ENCODE results near the gene MAGI1.
"Not testable (repeated sequence)": the region's sequence is repeated elsewhere in the genome, so short reads cannot be mapped to it uniquely, and the experiment has no call there.

MAGI1 gene

DNA sequence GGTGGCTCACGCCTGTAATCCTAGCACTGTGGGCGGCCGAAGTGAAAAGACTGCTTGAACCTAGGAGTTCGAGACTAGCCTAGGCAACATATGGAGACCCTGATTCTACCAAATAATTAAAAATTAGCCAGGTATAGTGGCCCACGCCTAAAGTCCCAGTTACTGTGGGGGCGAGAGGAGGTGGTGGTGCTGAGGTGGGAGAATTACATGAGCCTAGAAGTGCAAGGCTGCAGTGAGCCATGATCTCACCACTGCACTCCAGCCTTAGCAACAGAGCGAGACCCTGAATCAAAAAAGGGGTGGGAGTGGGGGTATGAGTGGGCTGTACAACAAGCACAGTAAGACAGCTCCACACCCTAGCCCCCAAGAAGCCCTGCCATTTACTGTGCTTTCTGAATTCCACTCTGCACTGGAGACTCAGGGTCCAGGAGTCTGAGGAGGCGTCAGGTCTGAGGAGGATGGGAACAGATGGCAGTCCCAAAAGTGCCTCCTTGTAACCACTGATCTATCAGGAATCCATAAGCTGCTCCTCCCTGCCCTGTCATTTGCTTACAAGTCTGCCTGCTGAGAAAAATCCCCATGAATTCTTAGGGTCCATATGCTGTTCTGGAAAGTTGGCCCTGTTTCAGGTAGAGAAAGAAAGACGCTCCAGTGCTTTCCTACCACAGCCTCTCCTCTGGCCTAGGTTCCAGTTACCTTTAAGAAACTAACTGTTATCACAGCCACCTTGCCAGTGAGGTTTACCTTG, 171.1 kb downstream of the MAGI1 start:
- DNase-seq, result no peak

DNA sequence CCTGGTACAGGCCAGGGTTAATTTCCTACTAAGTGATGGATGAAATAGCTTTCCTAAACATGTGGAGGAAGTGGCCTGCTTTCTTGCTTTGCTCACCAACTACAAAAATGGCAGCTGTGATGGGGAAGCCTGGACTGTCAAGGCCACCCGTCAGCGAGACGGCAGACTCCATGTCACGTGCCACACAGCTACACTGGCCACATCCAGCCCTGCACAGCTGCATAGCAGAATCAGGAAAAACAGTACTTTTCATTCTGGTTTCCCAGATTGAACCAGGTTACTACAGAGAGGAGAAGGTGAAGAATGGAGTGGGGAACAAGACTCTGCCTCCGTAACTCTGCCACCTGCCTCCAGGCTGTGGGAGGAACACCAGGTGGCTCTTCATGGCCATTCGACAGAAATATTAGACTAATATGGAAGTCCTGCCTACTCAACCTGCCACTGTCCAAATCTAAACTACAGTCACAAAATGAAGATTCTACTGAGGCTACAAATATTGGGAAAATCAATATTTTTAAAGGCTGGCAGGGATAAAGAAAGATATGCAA, 174.3 kb downstream of the MAGI1 start:
- DNase-seq, result no peak

DNA sequence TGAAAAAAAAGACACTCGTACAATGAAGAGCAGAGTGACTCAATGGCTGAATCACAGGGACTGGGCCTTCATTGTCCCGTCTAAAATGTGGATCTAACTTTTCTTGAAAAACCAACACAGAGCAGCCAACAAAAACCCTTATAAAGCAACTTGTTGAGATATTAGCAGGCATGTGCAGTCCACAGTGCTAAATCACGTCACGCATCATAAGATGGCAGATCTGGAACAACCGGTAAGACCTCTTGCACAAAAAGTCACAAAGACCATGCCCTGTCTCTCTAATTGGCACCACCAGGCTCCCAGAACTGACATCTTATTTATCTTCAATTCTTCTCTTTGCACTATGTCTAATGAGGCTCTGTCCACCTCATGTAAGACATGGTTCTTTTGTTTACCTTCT, 177.0 kb downstream of the MAGI1 start:
- DNase-seq, result no peak

GRCh38 chr3:65859612-65860011, 179.1 kb downstream of the MAGI1 start:
- DNase-seq, result not testable (repeated sequence)

DNA sequence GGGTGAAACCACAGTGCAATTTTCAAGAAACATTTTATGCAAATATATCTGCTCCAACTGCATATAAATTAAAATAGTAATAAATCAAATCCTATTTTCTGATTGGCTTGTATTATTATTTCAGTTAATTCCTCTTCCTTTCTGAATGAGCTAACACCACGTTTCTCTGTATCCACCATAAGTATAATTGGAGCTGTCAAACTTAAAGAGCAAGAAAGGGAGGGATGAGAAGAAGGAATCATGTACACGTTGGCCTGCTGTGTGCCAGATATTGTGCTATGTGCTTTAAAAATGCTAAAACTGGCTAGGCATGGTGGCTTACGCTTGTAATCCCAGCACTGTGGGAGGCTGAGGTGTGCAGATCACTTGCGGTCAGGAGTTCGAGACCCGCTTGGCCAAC, 180.0 kb downstream of the MAGI1 start:
- DNase-seq, result no peak

DNA sequence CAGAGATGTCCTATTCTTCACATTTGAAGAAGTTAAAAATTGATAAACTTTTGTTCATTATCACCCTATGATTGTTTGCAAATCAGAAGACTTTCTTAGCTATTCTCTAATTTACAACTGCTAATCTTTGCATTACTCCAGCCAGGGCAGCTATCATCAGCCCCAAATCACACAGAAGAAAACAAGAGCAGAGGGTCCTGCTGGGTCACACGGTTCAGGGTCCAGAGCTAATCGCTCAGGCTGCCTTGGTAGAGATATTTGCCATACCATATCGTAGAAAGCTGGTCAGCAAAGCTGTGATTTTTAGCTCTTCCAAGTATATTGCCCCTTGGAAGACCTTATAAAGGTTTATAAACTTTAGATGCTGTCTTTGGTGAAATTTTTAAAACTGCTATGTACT, 181.4 kb downstream of the MAGI1 start:
- DNase-seq, result no peak

- DNase-seq, result no peak
Observed at GRCh38 chr3:65856907-65857306, 181.8 kb downstream of the MAGI1 start.

- DNase-seq, result peak; percentile 49
Observed at GRCh38 chr3:65855370-65856100, 183.2 kb downstream of the MAGI1 start.

- DNase-seq, result no peak
Observed at GRCh38 chr3:65854606-65855304, 184.0 kb downstream of the MAGI1 start.

DNA sequence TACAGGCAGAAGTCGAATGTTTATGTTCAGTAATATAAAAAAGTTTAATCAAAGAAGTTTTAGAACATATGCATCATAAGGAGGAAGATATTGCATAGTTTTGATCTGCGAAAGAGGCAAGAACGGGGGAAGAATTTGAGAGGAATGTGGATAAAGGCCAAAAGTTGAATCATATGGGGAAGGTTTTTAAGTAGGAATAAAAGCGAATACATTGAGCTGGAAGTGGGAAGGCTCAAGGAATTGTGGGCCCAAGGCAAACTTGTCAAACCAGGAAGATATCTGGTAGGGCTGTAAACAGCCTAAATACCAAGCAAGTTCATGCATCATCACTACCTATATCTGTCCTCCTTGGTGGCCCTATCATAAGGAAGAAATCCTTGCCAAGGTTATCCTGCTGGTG, 186.9 kb downstream of the MAGI1 start:
- DNase-seq, result peak; percentile 92

DNA sequence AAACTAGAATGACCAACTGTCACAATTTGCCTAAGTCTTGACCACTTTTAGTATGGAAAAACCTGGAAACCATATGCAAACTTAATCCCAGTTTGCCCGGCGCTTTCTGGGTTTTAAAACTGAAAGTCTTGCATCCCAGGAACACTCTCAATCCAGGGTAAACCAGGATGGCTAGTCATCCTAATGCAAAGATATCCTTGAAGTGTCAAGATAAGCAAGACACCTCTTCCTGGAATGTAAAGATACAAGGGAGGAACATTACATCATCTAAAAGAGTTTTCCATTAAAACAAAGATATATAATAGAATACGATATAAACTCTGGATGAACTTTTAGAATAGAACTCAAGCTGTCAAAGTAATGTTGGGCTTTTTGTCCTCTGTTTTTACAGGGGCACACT, 188.5 kb downstream of the MAGI1 start:
- DNase-seq, result no peak

- peak; percentile 60 for DNase-seq
Observed at GRCh38 chr3:65848024-65848423, 190.7 kb downstream of the MAGI1 start.

DNA sequence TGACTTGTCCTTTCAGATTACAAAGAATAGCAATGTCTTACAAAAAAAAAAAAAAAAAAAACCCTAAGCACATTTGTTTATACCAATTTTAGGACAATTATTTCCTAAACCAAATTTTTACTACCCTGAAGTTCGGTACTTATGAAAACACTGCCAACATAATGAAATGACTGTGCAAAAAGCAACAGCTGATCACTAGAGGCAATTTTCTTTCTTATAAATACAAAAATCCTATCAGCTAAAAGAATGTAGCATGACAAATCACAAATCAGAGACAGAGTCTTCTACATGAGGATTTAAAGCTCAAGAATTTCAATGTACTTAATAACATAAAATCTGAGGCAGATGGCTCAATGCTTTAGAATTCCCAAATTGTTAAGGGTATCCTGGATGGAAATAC, 191.8 kb downstream of the MAGI1 start:
- peak; percentile 18 for DNase-seq

GRCh38 chr3:65844370-65844769, 194.3 kb downstream of the MAGI1 start:
- no peak for DNase-seq

DNA sequence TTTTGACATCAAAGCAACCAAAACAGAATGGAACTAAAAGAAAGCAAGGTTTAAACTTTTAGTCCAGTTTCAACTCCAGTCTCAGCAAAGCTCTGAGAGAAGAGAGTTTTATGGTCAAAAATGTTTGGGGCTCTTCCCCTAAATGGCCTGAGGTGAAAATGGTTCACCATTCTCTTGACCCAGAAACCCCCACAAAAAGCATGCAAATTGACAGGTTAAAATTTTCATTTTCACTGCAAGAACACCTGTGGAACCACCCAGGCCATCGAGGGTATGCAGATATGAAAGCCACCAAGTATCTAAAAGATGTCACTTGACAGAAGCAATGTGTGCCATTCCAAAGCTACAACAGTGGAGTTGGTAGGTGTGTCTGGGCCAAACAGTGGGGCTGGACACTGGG, 195.0 kb downstream of the MAGI1 start:
- DNase-seq, result no peak

- no peak for DNase-seq
Observed at GRCh38 chr3:65837604-65838003, 201.1 kb downstream of the MAGI1 start.

- peak; percentile 51 for DNase-seq
Observed at GRCh38 chr3:65836047-65836446, 202.7 kb downstream of the MAGI1 start.

DNA sequence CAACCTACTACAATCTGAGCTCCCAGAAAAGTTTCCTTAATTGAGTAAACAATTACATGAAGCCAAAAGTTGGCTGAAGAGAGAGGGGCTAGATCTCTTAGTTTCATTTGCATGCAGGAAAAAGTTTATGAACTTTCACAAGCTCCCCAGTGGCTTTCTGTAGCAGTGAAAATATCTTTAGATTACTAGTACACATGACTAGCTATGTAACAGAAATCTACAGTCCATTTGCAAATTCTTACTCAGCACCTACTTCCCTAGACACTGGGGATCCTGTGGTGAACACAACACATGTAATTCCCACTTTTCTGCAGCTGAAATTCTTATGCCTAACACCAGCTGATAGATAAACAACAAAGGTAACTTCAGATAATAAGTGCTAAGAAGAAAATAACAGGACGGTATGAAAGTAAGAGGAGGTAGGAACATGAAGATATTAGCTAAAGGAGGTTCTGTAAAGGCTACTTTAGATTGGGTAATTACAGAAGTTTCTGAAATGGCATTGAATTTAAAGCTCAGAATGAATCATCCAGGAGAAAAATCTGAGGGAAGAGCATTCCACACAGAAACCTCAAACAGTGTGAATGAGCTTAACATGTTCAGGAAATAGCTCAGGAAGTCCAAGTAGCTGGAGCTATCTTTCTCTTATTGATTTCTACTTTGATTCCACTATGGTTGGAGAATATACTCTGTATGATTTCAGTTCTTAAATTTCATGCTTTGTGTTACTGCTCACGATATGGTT, 204.8 kb downstream of the MAGI1 start:
- peak; percentile 86 for DNase-seq

DNA sequence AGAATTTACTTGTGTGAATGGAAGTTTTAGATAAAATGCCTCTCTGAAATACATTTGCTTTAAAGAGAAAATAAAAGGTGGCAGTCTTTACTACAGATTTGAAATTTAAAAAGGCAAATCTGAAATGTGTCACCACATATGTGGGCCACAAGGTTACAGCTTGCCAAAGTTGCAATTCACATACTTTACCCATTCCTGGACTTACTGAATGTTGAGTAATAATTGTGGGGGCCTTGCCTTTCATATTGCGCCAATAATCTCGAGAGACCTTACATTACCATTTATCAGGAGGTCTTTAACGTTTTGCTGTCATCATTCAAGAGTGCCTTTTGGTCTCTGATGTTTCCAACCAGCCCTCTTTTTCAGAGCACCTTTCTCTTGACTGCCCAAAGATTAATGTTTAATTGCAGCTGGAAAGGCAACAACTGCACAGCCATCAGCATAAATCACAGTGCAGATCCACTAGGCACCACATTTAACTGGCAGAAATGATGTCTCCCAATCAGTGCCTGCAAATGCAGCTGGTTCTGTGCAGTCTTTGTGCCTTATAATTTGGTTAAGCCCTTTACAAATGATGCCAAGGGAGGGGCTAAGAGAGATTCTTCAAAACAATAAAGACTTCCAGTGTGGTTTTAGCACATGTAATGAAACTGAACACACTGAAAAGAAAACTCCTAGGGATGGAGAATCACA, 206.8 kb downstream of the MAGI1 start:
- peak; percentile 97 for DNase-seq

GRCh38 chr3:65830948-65831732, 207.6 kb downstream of the MAGI1 start:
- peak; percentile 41 for DNase-seq

- DNase-seq, result no peak
Observed at GRCh38 chr3:65829228-65829627, 209.5 kb downstream of the MAGI1 start.

Measured in fibroblast of upper back skin (primary cell).